Gastrocnemius medialis (tissue), 4 donors: ENCODE measurements around the gene RDH13.

Experiments
- POLR2A ChIP-seq, 2 donors: fragments of 450-650 bp; IDR thresholded peaks; one replicate each; pipeline ENCODE4 v1.6.1; 2017; ENCODE audit warnings: antibody characterized with exemption in 2 of 2, mild to moderate bottlenecking in 2 of 2, moderate library complexity in 2 of 2
- TF ChIP-seq, protein P1 (sequence below), 5 experiments: fragments of 450-650 bp in 3 of 5; fragments of 200-600 bp in 2 of 5; sonication (generic) in 2 of 5; IDR thresholded peaks in 4 of 5; conservative IDR thresholded peaks in 1 of 5; 1 replicate in 4 of 5; 2 replicates in 1 of 5; pipeline ENCODE4 v1.5.1; 2016 to 2019; ENCODE audit warnings: antibody characterized with exemption in 5 of 5, mild to moderate bottlenecking in 3 of 5, moderate library complexity in 3 of 5

DNA sequence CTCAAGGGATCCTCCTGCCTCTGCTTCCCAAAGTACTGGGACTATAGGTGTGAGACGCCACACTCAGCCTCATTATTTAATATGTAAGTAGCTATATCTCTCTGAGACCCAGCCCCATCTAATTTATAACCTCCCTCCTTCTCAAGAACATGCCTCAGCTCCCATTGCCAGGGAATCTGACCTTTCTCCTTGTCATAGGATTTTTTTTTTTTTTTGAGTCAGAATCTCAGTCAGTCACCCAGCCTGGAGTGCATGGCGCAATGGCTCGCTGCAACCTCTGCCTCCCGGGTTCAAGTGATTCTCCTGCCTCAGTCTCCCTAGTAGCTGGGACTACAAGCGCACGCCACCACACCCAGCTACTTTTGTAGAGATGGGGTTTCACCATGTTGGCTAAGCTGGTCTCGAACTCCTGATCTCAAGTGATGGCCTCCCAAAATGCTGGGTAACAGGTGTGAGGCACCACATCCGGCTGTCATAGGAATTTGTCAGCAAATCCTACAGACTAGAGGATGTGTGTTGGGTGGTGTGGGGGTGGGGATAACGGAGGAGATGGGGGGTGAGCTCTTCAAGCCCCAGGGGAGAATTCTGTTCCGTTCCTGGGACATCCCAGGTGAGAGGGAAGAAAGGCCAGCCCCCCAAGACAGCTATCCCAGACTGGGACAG lies 7.6 kb upstream of the RDH13 start:
- TF ChIP-seq, protein P1, sequence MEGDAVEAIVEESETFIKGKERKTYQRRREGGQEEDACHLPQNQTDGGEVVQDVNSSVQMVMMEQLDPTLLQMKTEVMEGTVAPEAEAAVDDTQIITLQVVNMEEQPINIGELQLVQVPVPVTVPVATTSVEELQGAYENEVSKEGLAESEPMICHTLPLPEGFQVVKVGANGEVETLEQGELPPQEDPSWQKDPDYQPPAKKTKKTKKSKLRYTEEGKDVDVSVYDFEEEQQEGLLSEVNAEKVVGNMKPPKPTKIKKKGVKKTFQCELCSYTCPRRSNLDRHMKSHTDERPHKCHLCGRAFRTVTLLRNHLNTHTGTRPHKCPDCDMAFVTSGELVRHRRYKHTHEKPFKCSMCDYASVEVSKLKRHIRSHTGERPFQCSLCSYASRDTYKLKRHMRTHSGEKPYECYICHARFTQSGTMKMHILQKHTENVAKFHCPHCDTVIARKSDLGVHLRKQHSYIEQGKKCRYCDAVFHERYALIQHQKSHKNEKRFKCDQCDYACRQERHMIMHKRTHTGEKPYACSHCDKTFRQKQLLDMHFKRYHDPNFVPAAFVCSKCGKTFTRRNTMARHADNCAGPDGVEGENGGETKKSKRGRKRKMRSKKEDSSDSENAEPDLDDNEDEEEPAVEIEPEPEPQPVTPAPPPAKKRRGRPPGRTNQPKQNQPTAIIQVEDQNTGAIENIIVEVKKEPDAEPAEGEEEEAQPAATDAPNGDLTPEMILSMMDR (IDR thresholded peaks at IDR 0.05 in 4 of 5, conservative IDR thresholded peaks at IDR 0.05 in 1 of 5), result no peak
- no peak for TF ChIP-seq POLR2A (IDR thresholded peaks at IDR 0.05)
